H1 (cell line): ENCODE data around the gene S1PR1. TPM values are rescaled to one million over a fixed set of nuclear protein-coding genes. Genes with fewer than 3 reads are reported as not detected.
A peak's percentile ranks its signal among the peaks of the same experiment; 100 is the strongest.

Experiments used
- CTCF ChIA-PET: fragments of 300-600 bp; sonication (Branson Sonifier 250); formaldehyde crosslinking; loops from one replicate; lab custom pipeline; 2021; ENCODE audit not compliant: partially characterized antibody; lab: Charles Lee
- POLR2A ChIA-PET: fragments of 300-600 bp; sonication (Branson Sonifier 250); formaldehyde crosslinking; loops from one replicate; lab custom pipeline; 2021; ENCODE audit warnings: inconsistent platforms; ENCODE audit not compliant: partially characterized antibody; lab: Charles Lee
- DNase-seq, 2 experiments: peaks; one replicate each; pipeline versions ENCODE4 v3.0.0 to v3.0.0-alpha.2; 2010 to 2022; ENCODE audit warnings: low spot score in 2 of 2, low read depth in 1 of 2, mixed read lengths in 1 of 2
- FAIRE-seq: peaks from 2 replicates; lab custom pipeline; 2011; peaks lifted over from hg19 to GRCh38; lab: Jason Lieb, UNC
- H2AFZ ChIP-seq: 2 replicates; pipeline ENCODE4 v1.8.1; 2012; ENCODE audit warnings: low read length, inconsistent platforms
- H2AK5ac ChIP-seq: 2 replicates; pipeline ENCODE4 v1.6.1; 2013; ENCODE audit warnings: low read depth, low read length
- H2BK120ac ChIP-seq: replicated peaks from 2 replicates; pipeline ENCODE3; 2013; ENCODE audit warnings: low read depth, low read length, inconsistent platforms
- H2BK12ac ChIP-seq: 2 replicates; pipeline ENCODE4 v1.6.1; 2013; ENCODE audit warnings: low read depth, low read length
- H2BK15ac ChIP-seq: 2 replicates; pipeline ENCODE4 v1.6.1; 2013; ENCODE audit warnings: low read length
- H2BK20ac ChIP-seq: 2 replicates; pipeline ENCODE4 v1.6.1; 2013; ENCODE audit warnings: low read length
- H2BK5ac ChIP-seq: 2 replicates; pipeline ENCODE4 v1.6.1; 2013; ENCODE audit warnings: low read depth, low read length
- H3K14ac ChIP-seq: 2 replicates; pipeline ENCODE4 v1.6.1; 2013; ENCODE audit warnings: inconsistent platforms; ENCODE audit not compliant: insufficient read length
- H3K18ac ChIP-seq: 2 replicates; pipeline ENCODE4 v1.6.1; 2013; ENCODE audit warnings: low read length; ENCODE audit errors: extremely low read depth
- H3K23ac ChIP-seq: 2 replicates; pipeline ENCODE4 v1.6.1; 2013; ENCODE audit warnings: inconsistent platforms; ENCODE audit not compliant: insufficient read length
- H3K23me2 ChIP-seq: 2 replicates; pipeline ENCODE4 v1.6.1; 2013; ENCODE audit warnings: low read depth, low read length
- H3K27ac ChIP-seq: 2 replicates; pipeline ENCODE4 v1.6.1; 2011; ENCODE audit warnings: low read depth, low read length, inconsistent platforms
- H3K27me3 ChIP-seq, 4 experiments: replicated peaks in 1 of 4; 1 replicate in 1 of 4; 2 replicates in 3 of 4; pipeline versions ENCODE4 v1.6.1 to v1.8.1; 2011 to 2013; ENCODE audit warnings: low read length in 3 of 4, mild to moderate bottlenecking in 3 of 4, inconsistent platforms in 2 of 4, mixed read lengths in 2 of 4, moderate library complexity in 1 of 4; ENCODE audit not compliant: control insufficient read depth in 3 of 4, insufficient read depth in 3 of 4; ENCODE audit errors: extremely low read depth in 1 of 4
- H3K36me3 ChIP-seq, 4 experiments: 2 replicates each; pipeline versions ENCODE4 v1.6.1 to v1.8.1; 2011 to 2013; ENCODE audit warnings: mild to moderate bottlenecking in 4 of 4, low read length in 3 of 4, moderate library complexity in 2 of 4, control low read depth in 1 of 4, inconsistent platforms in 1 of 4; ENCODE audit not compliant: insufficient read depth in 4 of 4, control insufficient read depth in 2 of 4
- H3K4ac ChIP-seq: replicated peaks from 2 replicates; pipeline ENCODE3; 2013; ENCODE audit warnings: low read length, low read depth, mixed read lengths, inconsistent platforms; ENCODE audit not compliant: insufficient read length
- H3K4me1 ChIP-seq, 4 experiments: replicated peaks in 1 of 4; 1 replicate in 1 of 4; 2 replicates in 3 of 4; pipeline versions ENCODE4 v1.6.1 to v1.8.1; 2011 to 2013; ENCODE audit warnings: low read length in 3 of 4, inconsistent platforms in 2 of 4, mixed read lengths in 1 of 4; ENCODE audit not compliant: insufficient read depth in 4 of 4, control insufficient read depth in 3 of 4
- H3K4me2 ChIP-seq, 2 experiments: 2 replicates each; pipeline versions ENCODE4 v1.6.1 to v1.8.1; 2011 to 2013; ENCODE audit warnings: low read depth in 2 of 2, low read length in 2 of 2, control low read depth in 1 of 2, inconsistent platforms in 1 of 2, mild to moderate bottlenecking in 1 of 2; ENCODE audit not compliant: insufficient read depth in 1 of 2
- H3K4me3 ChIP-seq, 4 experiments: fragments of 200-600, 300-600 bp in 1 of 4; sonication (generic), shearing (Covaris generic), sonication (Bioruptor Twin) in 1 of 4; 2 replicates each; pipeline versions ENCODE4 v1.5.1 to v1.8.1; 2011 to 2016; ENCODE audit warnings: low read length in 4 of 4, low read depth in 3 of 4, control low read depth in 2 of 4, inconsistent platforms in 2 of 4, mild to moderate bottlenecking in 2 of 4, mixed read lengths in 1 of 4, moderate library complexity in 1 of 4; ENCODE audit not compliant: insufficient read depth in 2 of 4; ENCODE audit errors: extremely low read depth in 1 of 4
- H3K56ac ChIP-seq: replicated peaks from 2 replicates; pipeline ENCODE3; 2013; ENCODE audit warnings: low read depth, mild to moderate bottlenecking, mixed read lengths, low read length, inconsistent platforms; ENCODE audit not compliant: insufficient read length
- H3K79me1 ChIP-seq: 2 replicates; pipeline ENCODE4 v1.6.1; 2013; ENCODE audit warnings: low read depth, low read length, control low read depth
- H3K79me2 ChIP-seq, 2 experiments: 2 replicates each; pipeline versions ENCODE4 v1.6.1 to v1.8.1; 2012 to 2013; ENCODE audit warnings: low read length in 2 of 2, mild to moderate bottlenecking in 2 of 2, inconsistent platforms in 1 of 2; ENCODE audit not compliant: insufficient read depth in 2 of 2, control insufficient read depth in 1 of 2
- H3K9ac ChIP-seq, 4 experiments: replicated peaks in 1 of 4; 1 replicate in 1 of 4; 2 replicates in 3 of 4; pipeline versions ENCODE4 v1.6.1 to v1.8.1; 2011 to 2013; ENCODE audit warnings: low read depth in 3 of 4, low read length in 3 of 4, control low read depth in 2 of 4, mild to moderate bottlenecking in 2 of 4, moderate library complexity in 2 of 4, inconsistent platforms in 1 of 4; ENCODE audit errors: extremely low read depth in 1 of 4
- H3K9me3 ChIP-seq, 2 experiments: 2 replicates each; pipeline versions ENCODE4 v1.6.1 to v1.8.1; 2012 to 2013; ENCODE audit warnings: mild to moderate bottlenecking in 2 of 2, moderate library complexity in 2 of 2, control low read depth in 1 of 2, inconsistent platforms in 1 of 2, low read depth in 1 of 2, low read length in 1 of 2, mixed read lengths in 1 of 2; ENCODE audit not compliant: insufficient read depth in 2 of 2
- H4K20me1 ChIP-seq, 2 experiments: replicated peaks in 1 of 2; 2 replicates each; pipeline versions ENCODE3 to v1.8.1; 2011 to 2013; ENCODE audit warnings: inconsistent platforms in 2 of 2, low read length in 2 of 2, mild to moderate bottlenecking in 1 of 2; ENCODE audit not compliant: insufficient read depth in 2 of 2, control insufficient read depth in 1 of 2
- H4K5ac ChIP-seq: 2 replicates; pipeline ENCODE4 v1.6.1; 2013; ENCODE audit warnings: low read length, low read depth, mixed read lengths, inconsistent platforms; ENCODE audit not compliant: insufficient read length
- H4K8ac ChIP-seq: 2 replicates; pipeline ENCODE4 v1.8.0; 2013; ENCODE audit warnings: mild to moderate bottlenecking, moderate library complexity, low read length, inconsistent platforms; ENCODE audit not compliant: insufficient read depth; ENCODE audit errors: extremely low read depth
- H4K91ac ChIP-seq: replicated peaks from 2 replicates; pipeline ENCODE3; 2013; ENCODE audit warnings: low read length, mixed read lengths, inconsistent platforms; ENCODE audit not compliant: insufficient read length
- CHD2 ChIP-seq: IDR thresholded peaks from 2 replicates; pipeline ENCODE4 v1.6.1; 2012; ENCODE audit warnings: low read length, improper control_type of control experiment
- CTCF ChIP-seq, 3 experiments: IDR thresholded peaks; 1 replicate in 2 of 3; 2 replicates in 1 of 3; pipeline versions ENCODE4 v1.5.1 to v1.6.1; 2011; ENCODE audit warnings: low read length in 3 of 3, mild to moderate bottlenecking in 3 of 3, inconsistent platforms in 2 of 3, low read depth in 1 of 3, moderate library complexity in 1 of 3; ENCODE audit not compliant: insufficient read depth in 1 of 3; ENCODE audit errors: control extremely low read depth in 1 of 3
- FOSL1 ChIP-seq: IDR thresholded peaks from 2 replicates; pipeline ENCODE4 v1.6.1; 2011; ENCODE audit warnings: mild to moderate bottlenecking, low read depth, low read length, moderate library complexity; ENCODE audit not compliant: insufficient read depth
- HDAC2 ChIP-seq, 2 experiments: fragments of 300-600 bp in 1 of 2; sonication (generic) in 1 of 2; IDR thresholded peaks; 2 replicates each; pipeline ENCODE4 v1.6.1; 2011 to 2012; ENCODE audit warnings: low read depth in 2 of 2, low read length in 2 of 2, mild to moderate bottlenecking in 2 of 2, moderate library complexity in 2 of 2, borderline replicate concordance in 1 of 2, inconsistent platforms in 1 of 2
- JUN ChIP-seq: IDR thresholded peaks from 2 replicates; pipeline ENCODE4 v1.6.1; 2011; ENCODE audit warnings: low read depth, mild to moderate bottlenecking, improper control_type of control experiment, low read length
- SIRT6 ChIP-seq: IDR thresholded peaks from one replicate; pipeline ENCODE4 v1.7.1; 2012; ENCODE audit warnings: low read length, inconsistent platforms
- TAF1 ChIP-seq: IDR thresholded peaks from 2 replicates; pipeline ENCODE4 v1.6.1; 2011; ENCODE audit warnings: mild to moderate bottlenecking, low read depth, low read length
- TCF12 ChIP-seq: IDR thresholded peaks from 2 replicates; pipeline ENCODE4 v1.6.1; 2011; ENCODE audit warnings: low read depth, mild to moderate bottlenecking, low read length
- USF2 ChIP-seq: IDR thresholded peaks from 2 replicates; pipeline ENCODE4 v1.6.1; 2011; ENCODE audit warnings: low read length, improper control_type of control experiment
- WGBS, 2 experiments: shearing (Covaris generic) in 1 of 2; methylation state at CpG; one replicate each; pipeline versions ENCODE4 v1.1.6 to v1.1.7; 2013 to 2015; ENCODE audit warnings: low lambda C conversion rate in 2 of 2, mixed read lengths in 2 of 2, inconsistent platforms in 1 of 2, low coverage in 1 of 2, missing lambda C conversion rate in 1 of 2; ENCODE audit not compliant: insufficient replicate concordance in 2 of 2, insufficient coverage in 1 of 2, insufficient read length in 1 of 2; ENCODE audit errors: extremely low coverage in 1 of 2, missing lambda C conversion rate in 1 of 2; 5-methylcytosine and 5-hydroxymethylcytosine counted together
- polyA plus RNA-seq, 7 experiments: library from polyadenylated mRNA; depleted of rRNA in 3 of 7; stranded (reverse) in 5 of 7; unstranded in 2 of 7; fragments of >200 nt in 5 of 7; fragments of 200-250 nt in 2 of 7; gene quantifications; 1 replicate in 5 of 7; 2 replicates in 1 of 7; 4 replicates in 1 of 7; pipeline versions ENCODE4 v1.2.1 to v1.2.3, GENCODE V29; 2011 to 2013; ENCODE audit warnings: missing spikeins in 2 of 7, mixed read lengths in 2 of 7
- total RNA-seq: library from RNA; stranded (reverse); fragmentation: NEBNext Ultra II Directional; extraction: Animal tissue kit (Norgen Biotek cat#: 25700); gene quantifications from 2 replicates; pipeline ENCODE4 v1.2.1, GENCODE V29; 2021

The S1PR1 gene
- total and polyA plus RNA-seq, 2 of the 8 experiments (the other 6 are each of a cell fraction or from before 2014, with no cell fraction given), result 3.5 to 5.5 TPM

DNA sequence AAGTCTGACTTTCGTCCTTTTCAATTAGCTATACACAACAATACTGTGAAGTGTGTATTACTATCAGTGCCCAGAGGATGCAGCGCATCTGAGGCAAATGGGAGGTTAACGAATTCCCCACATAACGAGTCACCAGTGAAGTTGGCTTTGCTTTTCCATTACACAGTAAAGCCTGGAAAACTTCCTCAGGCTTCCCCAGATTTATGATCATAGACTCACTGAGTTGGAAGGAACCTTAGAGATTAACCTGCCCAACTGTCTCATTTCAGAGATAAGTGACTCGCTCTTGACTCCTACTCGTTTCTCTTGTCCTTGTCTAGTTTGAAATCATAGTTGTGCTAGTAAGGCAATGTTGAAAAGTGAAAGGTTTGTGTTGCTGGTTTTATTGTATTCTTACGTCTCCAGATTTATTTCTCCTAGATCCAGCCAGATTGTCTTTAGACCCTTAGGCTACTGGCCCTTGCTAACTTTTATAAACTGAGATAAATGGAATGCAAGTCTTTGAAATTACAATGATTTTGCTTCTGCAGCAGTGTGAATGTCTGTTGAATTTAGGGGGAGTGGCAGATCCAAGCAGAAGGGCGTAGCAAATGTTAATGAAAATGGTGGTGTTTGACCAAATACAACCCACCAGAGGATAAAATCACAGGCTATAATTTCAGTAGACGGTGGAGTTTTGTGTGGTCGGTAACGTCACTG, 17.3 kb downstream of the S1PR1 start:
- Histone ChIP-seq H3K9ac (no peak overlapping the region), H3K9me3 (no peaks in the 10 kb centered on the region), H3K18ac (no peak overlapping the region), H3K36me3 (no peaks in the 10 kb centered on the region), H3K4me2 (no peak overlapping the region), H3K14ac (no peak overlapping the region), H3K23me2 (no peaks in the 10 kb centered on the region), H4K20me1 (peaks cover 0 to 1% of the 10 kb centered on the region in 2 experiments), H4K8ac (no peak overlapping the region), H2AFZ (peak overlapping the region; percentile 49; the same call in 1 of the 2 replicates), H3K79me2 (no peaks in the 10 kb centered on the region), H3K27ac (no peak overlapping the region), H3K79me1 (no peaks in the 10 kb centered on the region), H2AK5ac (no peak overlapping the region), H4K5ac (no peak overlapping the region), H2BK20ac (no peak overlapping the region), H2BK5ac (no peak overlapping the region), H2BK15ac (no peak overlapping the region), H3K23ac (no peak overlapping the region), H3K56ac (no peak overlapping the region), H2BK12ac (no peak overlapping the region), H2BK120ac (no peak overlapping the region), H3K4ac (no peak overlapping the region), H3K4me1 (no peaks in the 10 kb centered on the region), H3K4me3 (no peak overlapping the region), H4K91ac (no peak overlapping the region), H3K27me3 (peaks cover 0 to 1% (median 0%) of the 10 kb centered on the region in 4 experiments; a peak in 1 of 7 replicates)
- ChIA-PET POLR2A (interaction anchor here (0.6 kb wide), 1 partner anchor 95 kb away, joined by 3 read pairs; no protein-coding TSS in a partner anchor), CTCF (interaction anchor here (1.1 kb wide), 1 partner anchor 335 kb away, joined by 3 read pairs; no protein-coding TSS in a partner anchor)
- FAIRE-seq, result no peak
- WGBS, 2 experiments, result 92% methylated on average over 11 of the region's 11 CpGs; no CpG with 5 or more reads in 1 of the 2 experiments
- no peak for DNase-seq
- TF ChIP-seq USF2, result no peak
- TF ChIP-seq CHD2, result no peak
- TF ChIP-seq TCF12, result no peak
- no peak for TF ChIP-seq JUN
- no peak for TF ChIP-seq SIRT6
- TF ChIP-seq HDAC2 (IDR thresholded peaks at IDR 0.05; ENCODE audit: borderline replicate concordance in 1 of 2, low read depth in 2 of 2, low read length in 2 of 2), result no peak
- no peak for TF ChIP-seq TAF1
- TF ChIP-seq CTCF (IDR thresholded peaks at IDR 0.05; ENCODE audit: control extremely low read depth in 1 of 3, insufficient read depth in 1 of 3, low read depth in 1 of 3, low read length in 3 of 3), result no peak
- TF ChIP-seq FOSL1, result no peak
